Body of pancreas (tissue), 4 donors: ENCODE measurements around the gene PPP2R5B.

Experiments used
- CTCF ChIP-seq, 7 experiments: fragments of 450-650 bp in 4 of 7; fragments of 200-600 bp in 3 of 7; sonication (generic) in 3 of 7; IDR thresholded peaks; one replicate each; pipeline ENCODE4 v1.5.1; 2016 to 2019; ENCODE audit warnings: antibody characterized with exemption in 7 of 7
- POLR2A ChIP-seq, 3 donors: fragments of 450-650 bp; IDR thresholded peaks; one replicate each; pipeline ENCODE4 v1.6.1; 2016; ENCODE audit warnings: antibody characterized with exemption in 3 of 3, mild to moderate bottlenecking in 2 of 3

DNA sequence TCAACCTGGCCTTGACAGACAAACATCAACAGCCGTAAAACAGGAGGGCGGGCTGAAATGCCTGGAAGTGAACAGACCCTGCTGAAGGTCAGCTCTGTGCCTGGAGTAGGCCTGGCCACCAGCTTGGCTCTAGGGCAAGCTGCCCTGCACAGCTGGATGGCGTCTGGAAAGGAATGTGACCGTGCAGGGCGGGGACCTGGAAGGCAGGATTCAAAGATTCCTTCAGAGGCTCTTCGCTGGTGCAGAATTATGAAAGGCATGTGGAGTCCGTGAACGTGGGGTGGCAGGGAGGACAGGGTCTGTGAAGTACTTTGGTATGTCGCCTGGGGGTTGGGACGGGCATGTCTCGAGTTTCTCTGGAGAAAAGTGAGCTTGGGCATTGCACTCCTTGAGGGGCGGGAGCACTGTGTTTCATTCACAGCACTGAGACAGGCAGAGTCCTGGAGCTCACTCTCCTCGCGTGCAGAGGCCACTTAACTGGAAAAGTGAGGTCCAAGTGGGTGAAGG is 47.6 kb upstream of the PPP2R5B start:
- TF ChIP-seq CTCF (IDR thresholded peaks at IDR 0.05) (no peak), POLR2A (IDR thresholded peaks at IDR 0.05) (no peak)
